GM20000 (cell line): Measurements from ENCODE around the gene PRKAR1A.
"Not testable (repeated sequence)": the region's sequence is repeated elsewhere in the genome, so short reads cannot be mapped to it uniquely, and the experiment has no call there.

Source experiments
- DNase-seq: peaks from one replicate; pipeline ENCODE4 v3.0.0; 2012; ENCODE audit warnings: low spot score
- TF ChIP-seq, protein P1 (sequence below): IDR thresholded peaks from 2 replicates; pipeline ENCODE4 v1.5.1; 2012; ENCODE audit warnings: mild to moderate bottlenecking, control low read depth; ENCODE audit errors: extremely low read depth, missing control alignments

PRKAR1A gene

DNA sequence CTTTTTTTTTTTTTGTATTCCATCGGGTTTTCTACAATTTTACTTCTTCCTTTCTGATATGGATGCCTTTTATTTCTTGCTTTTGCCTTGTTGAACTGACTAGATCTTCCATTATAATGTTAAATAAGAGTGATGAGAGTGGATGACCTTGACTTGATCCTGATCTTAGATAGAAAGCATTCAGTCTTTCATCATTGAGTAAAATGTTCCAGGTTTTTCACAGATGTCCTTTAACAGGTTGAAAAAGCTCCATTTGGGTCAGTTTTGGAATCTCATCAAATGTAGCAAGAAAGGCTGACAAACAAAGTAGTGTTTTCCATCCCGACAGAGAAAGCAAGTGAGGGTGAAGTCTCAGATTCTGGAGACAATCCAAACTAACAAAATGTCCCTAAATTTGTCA lies 27.8 kb upstream of the PRKAR1A start:
- TF ChIP-seq, protein P1, sequence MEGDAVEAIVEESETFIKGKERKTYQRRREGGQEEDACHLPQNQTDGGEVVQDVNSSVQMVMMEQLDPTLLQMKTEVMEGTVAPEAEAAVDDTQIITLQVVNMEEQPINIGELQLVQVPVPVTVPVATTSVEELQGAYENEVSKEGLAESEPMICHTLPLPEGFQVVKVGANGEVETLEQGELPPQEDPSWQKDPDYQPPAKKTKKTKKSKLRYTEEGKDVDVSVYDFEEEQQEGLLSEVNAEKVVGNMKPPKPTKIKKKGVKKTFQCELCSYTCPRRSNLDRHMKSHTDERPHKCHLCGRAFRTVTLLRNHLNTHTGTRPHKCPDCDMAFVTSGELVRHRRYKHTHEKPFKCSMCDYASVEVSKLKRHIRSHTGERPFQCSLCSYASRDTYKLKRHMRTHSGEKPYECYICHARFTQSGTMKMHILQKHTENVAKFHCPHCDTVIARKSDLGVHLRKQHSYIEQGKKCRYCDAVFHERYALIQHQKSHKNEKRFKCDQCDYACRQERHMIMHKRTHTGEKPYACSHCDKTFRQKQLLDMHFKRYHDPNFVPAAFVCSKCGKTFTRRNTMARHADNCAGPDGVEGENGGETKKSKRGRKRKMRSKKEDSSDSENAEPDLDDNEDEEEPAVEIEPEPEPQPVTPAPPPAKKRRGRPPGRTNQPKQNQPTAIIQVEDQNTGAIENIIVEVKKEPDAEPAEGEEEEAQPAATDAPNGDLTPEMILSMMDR: no peak
- DNase-seq: no peak

- DNase-seq: no peak
- TF ChIP-seq, protein P1: no peak
These were observed 22.3 kb upstream of the PRKAR1A start for GRCh38 chr17:68489919-68490318.

DNA sequence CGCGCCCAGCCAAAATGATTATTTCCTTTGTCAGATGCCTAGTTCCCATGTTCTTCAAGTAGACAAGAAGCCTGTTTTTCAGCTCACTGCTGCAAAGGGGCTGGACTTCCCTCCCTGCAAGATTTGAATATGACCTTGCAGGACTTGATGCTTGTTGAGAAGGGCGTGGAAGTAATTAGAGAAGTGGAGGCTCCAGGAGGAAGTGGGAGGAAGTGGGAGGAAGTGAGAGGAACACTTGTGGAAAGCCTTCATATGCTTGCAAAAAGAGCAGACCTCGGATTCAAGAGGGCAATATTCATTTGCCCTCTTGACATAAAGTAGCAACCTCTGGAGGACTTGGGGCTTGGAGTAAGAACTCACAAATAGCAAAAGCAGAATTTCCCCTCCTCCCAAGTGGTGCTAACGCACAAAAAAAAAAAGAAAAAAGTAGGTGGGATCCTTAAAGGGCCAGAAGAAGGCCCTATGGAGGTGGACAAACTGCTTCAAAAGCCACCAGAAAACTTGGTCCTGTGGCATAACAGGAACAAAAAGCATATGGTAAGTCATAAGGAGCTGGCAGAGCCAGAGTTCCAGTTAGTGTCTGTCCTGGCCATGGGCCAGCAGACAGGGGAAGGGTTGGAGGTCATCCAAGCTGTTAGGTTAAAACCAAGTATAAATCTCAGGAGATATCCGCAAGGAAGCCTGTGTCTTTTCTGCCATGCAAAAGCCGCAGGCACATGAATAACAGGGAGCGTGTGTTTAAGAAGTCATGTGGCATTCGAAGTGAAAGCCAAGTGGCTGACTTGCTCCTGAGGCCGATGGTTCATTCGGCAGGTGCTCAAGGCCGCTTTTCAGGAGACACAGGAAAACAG lies 20.6 kb upstream of the PRKAR1A start:
- peak; percentile 25 for DNase-seq
- TF ChIP-seq, protein P1: no peak

GRCh38 chr17:68492394-68493054 lies 19.7 kb upstream of the PRKAR1A start:
- not testable (repeated sequence) for DNase-seq

- DNase-seq: no peak
- TF ChIP-seq, protein P1: no peak
These were observed 17.1 kb upstream of the PRKAR1A start for GRCh38 chr17:68495081-68495480.

DNA sequence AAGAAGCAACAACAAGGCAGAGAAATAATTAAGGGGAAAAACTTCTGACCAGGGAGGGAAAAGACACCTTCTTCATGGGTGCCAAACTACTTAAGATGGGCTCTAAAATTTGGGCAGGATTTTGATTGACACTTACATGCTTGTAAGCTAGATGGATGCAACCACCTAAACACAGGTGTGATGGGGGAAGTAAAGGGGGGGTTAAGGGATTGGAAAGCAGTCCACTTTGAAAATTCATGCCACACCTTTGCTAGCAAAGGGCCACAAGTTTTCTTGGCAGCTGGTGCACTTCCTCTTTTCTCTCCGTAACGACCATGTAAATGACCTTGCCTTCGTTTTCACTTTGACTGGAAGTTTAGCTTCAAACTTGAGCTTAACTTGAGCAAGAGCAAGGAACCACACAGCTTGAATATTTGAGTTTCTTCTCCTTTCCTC lies 14.3 kb upstream of the PRKAR1A start:
- DNase-seq: peak; percentile 85
- TF ChIP-seq, protein P1: no peak

DNA sequence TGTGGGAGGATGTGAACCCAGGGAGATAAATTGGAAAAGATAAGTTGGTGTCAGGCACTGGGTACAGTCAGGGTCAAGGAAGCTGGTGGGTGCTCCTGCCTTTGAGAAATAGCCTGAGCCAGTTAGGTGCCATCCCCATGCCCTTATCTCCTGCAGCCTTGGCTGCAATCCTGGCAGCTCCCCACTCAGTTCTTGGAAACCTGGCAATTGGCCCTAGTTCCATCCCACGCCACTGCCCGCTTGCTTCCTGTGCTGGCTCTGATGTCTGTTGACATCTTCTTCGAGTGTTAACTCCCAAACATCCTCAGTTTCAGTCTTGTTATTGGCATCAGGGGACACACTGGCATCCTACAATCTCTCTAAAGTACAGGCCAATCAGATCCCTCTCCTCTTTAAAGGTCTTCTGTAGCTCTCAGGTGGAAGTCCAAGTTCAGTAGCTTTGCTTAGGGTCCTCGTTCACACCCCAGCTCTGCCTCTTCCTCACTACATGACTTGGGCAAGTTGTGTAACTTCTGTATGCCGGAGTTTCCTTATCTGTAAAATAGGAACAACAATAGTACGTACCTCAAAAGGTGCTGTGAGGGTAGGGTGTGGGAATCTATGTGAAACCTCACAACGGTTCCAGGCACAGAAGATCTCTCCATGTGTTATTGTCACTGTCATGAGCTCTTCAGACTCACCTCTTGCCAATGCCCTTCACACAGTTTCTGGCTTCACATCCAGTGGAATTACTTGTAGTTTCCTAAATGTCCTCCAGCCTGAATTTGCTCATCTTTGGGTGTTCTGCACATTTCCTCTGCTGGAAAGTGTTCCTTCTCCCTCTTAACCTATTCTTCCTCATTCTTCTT lies 13.5 kb upstream of the PRKAR1A start:
- DNase-seq: no peak
- TF ChIP-seq, protein P1: no peak
